GM23338 (cell line): ENCODE results near the gene GALNT14. TPM values are rescaled to one million over a fixed set of nuclear protein-coding genes. Genes with fewer than 3 reads are reported as not detected.

Experiments
- ATAC-seq: fragments of 200-7000 bp; cut with Tn5 transposase; 3 replicates; pipeline ENCODE4 v1.9.1; 2020
- DNase-seq: peaks from one replicate; pipeline ENCODE4 v3.0.0-alpha.2; 2015; ENCODE audit warnings: low spot score
- H2AFZ ChIP-seq: fragments of 200-600 bp; sonication (generic); 2 replicates; pipeline ENCODE4 v1.8.0; 2016; ENCODE audit warnings: antibody characterized with exemption, mild to moderate bottlenecking, moderate library complexity
- H3F3A ChIP-seq: fragments of 200-600 bp; sonication (generic); replicated peaks from 2 replicates; pipeline ENCODE4 v1.8.0; 2017; ENCODE audit warnings: antibody characterized with exemption, mixed run types, low read depth
- H3K27ac ChIP-seq: fragments of 200-600 bp; sonication (generic); 2 replicates; pipeline ENCODE4 v1.6.1; 2016; ENCODE audit warnings: low read depth
- H3K27me3 ChIP-seq: fragments of 200-600 bp; sonication (generic); 2 replicates; pipeline ENCODE4 v1.8.0; 2016; ENCODE audit warnings: mild to moderate bottlenecking, mixed run types, moderate library complexity; ENCODE audit not compliant: insufficient read depth
- H3K36me3 ChIP-seq: fragments of 200-600 bp; sonication (generic); 2 replicates; pipeline ENCODE4 v1.8.0; 2016; ENCODE audit warnings: mild to moderate bottlenecking; ENCODE audit not compliant: insufficient read depth
- H3K4me1 ChIP-seq: fragments of 200-600 bp; sonication (generic); 2 replicates; pipeline ENCODE4 v1.8.0; 2016; ENCODE audit warnings: mild to moderate bottlenecking, moderate library complexity; ENCODE audit not compliant: insufficient read depth
- H3K4me2 ChIP-seq: fragments of 200-600 bp; sonication (generic); 2 replicates; pipeline ENCODE4 v1.7.1; 2017; ENCODE audit warnings: mixed run types
- H3K4me3 ChIP-seq: fragments of 200-600 bp; sonication (generic); 2 replicates; pipeline ENCODE4 v1.6.1; 2016; ENCODE audit warnings: mixed run types
- H3K79me2 ChIP-seq: fragments of 200-600 bp; sonication (generic); replicated peaks from 2 replicates; pipeline ENCODE4 v1.8.0; 2017; ENCODE audit warnings: mild to moderate bottlenecking; ENCODE audit not compliant: insufficient read depth
- H3K9me2 ChIP-seq: fragments of 200-600 bp; sonication (generic); 2 replicates; pipeline ENCODE4 v1.8.0; 2017; ENCODE audit not compliant: insufficient read depth
- H4K20me1 ChIP-seq: fragments of 200-600 bp; sonication (generic); replicated peaks from 2 replicates; pipeline ENCODE4 v1.8.0; 2017; ENCODE audit warnings: mild to moderate bottlenecking; ENCODE audit not compliant: insufficient read depth
- H3K27ac Mint-ChIP-seq: 2 replicates; pipeline ENCODE4 v1.8.0; 2020; ENCODE audit warnings: inconsistent platforms, mild to moderate bottlenecking, moderate library complexity, mixed read lengths
- H3K27me3 Mint-ChIP-seq: 3 replicates; pipeline ENCODE4 v1.8.0; 2022; ENCODE audit warnings: low read depth, mild to moderate bottlenecking, moderate library complexity, mixed read lengths, inconsistent platforms; ENCODE audit not compliant: insufficient read depth, poor library complexity
- H3K36me3 Mint-ChIP-seq: 3 replicates; pipeline ENCODE4 v1.8.0; 2021; ENCODE audit warnings: low read depth, mild to moderate bottlenecking, inconsistent platforms, moderate library complexity, mixed read lengths
- H3K4me1 Mint-ChIP-seq: 3 replicates; pipeline ENCODE4 v1.8.0; 2020; ENCODE audit warnings: mild to moderate bottlenecking, inconsistent platforms, mixed read lengths
- H3K4me3 Mint-ChIP-seq: 3 replicates; pipeline ENCODE4 v1.8.0; 2021; ENCODE audit warnings: moderate library complexity, mild to moderate bottlenecking, inconsistent platforms, mixed read lengths
- H3K9me3 Mint-ChIP-seq: 3 replicates; pipeline ENCODE4 v1.8.0; 2020; ENCODE audit warnings: moderate library complexity, mild to moderate bottlenecking, inconsistent platforms, mixed read lengths
- CREB1 ChIP-seq: fragments of 250-450 bp; sonication (Bioruptor Pico); IDR thresholded peaks from 2 replicates; pipeline ENCODE4 v1.5.0; 2020; ENCODE audit warnings: low read depth, mild to moderate bottlenecking, moderate library complexity
- EZH2 ChIP-seq: fragments of 200-600 bp; sonication (generic); IDR thresholded peaks from one replicate; pipeline ENCODE4 v1.8.0; 2017; ENCODE audit warnings: antibody characterized with exemption, mild to moderate bottlenecking, low read depth; ENCODE audit not compliant: unreplicated experiment
- EZH2phosphoT487 ChIP-seq: fragments of 200-600 bp; sonication (generic); IDR thresholded peaks from one replicate; pipeline ENCODE4 v1.8.1; 2018; ENCODE audit warnings: antibody characterized with exemption; ENCODE audit not compliant: unreplicated experiment
- JUNB ChIP-seq: IDR thresholded peaks from one replicate; pipeline ENCODE4 v1.6.1; 2016; ENCODE audit warnings: antibody characterized with exemption; ENCODE audit not compliant: unreplicated experiment
- NANOG ChIP-seq: IDR thresholded peaks from 2 replicates; pipeline ENCODE4 v1.6.1; 2016; ENCODE audit warnings: antibody characterized with exemption, borderline replicate concordance
- POLR2AphosphoS5 ChIP-seq: IDR thresholded peaks from 2 replicates; pipeline ENCODE4 v1.6.1; 2016; ENCODE audit warnings: antibody characterized with exemption, low read depth
- STAT1 ChIP-seq: IDR thresholded peaks from one replicate; pipeline ENCODE4 v1.6.1; 2016; ENCODE audit warnings: antibody characterized with exemption; ENCODE audit not compliant: unreplicated experiment
- ZNF114 ChIP-seq: fragments of 250-450 bp; sonication (Bioruptor Pico); IDR thresholded peaks from 2 replicates; pipeline ENCODE4 v1.5.0; 2020; ENCODE audit warnings: mild to moderate bottlenecking, moderate library complexity
- ZNF331 ChIP-seq: fragments of 250-450 bp; sonication (Bioruptor Pico); IDR thresholded peaks from 2 replicates; pipeline ENCODE4 v1.5.0; 2020; ENCODE audit warnings: low read depth, mild to moderate bottlenecking, moderate library complexity
- ZNF462 ChIP-seq: fragments of 250-450 bp; sonication (Bioruptor Pico); IDR thresholded peaks from 2 replicates; pipeline ENCODE4 v1.5.0; 2020; ENCODE audit warnings: mild to moderate bottlenecking, moderate library complexity
- polyA plus RNA-seq: library from polyadenylated mRNA; unstranded; fragments of >200 nt; fragmentation: Nextera tagmentation; extraction: Ambion mirVana; gene quantifications from 2 replicates; pipeline ENCODE4 v1.2.1, GENCODE V29; 2016
- total RNA-seq: library from RNA; depleted of rRNA; stranded (reverse); fragments of >200 nt; shearing (Covaris generic); gene quantifications from 2 replicates; pipeline ENCODE4 v1.2.3, GENCODE V29; 2014
- TF ChIP-seq, protein P1 (sequence below), 2 experiments: fragments of 200-600 bp in 1 of 2; sonication (generic) in 1 of 2; conservative IDR thresholded peaks; 2 replicates each; pipeline versions ENCODE4 v1.5.1 to v1.6.1; 2016 to 2017; ENCODE audit warnings: antibody characterized with exemption in 2 of 2, low read depth in 2 of 2, mild to moderate bottlenecking in 2 of 2, moderate library complexity in 1 of 2
- TF ChIP-seq, protein P2 (sequence below): IDR thresholded peaks from 2 replicates; pipeline ENCODE4 v1.6.1; 2016; ENCODE audit warnings: antibody characterized with exemption
- TF ChIP-seq, protein P3 (sequence below): IDR thresholded peaks from one replicate; pipeline ENCODE4 v1.6.1; 2018; ENCODE audit warnings: antibody characterized with exemption; ENCODE audit not compliant: unreplicated experiment

Gene GALNT14
- total and polyA plus RNA-seq, 2 experiments from 2014 or later = 5.4 to 7.7 TPM

GRCh38 chr2:30963184-30963583, 175.1 kb downstream of the GALNT14 start:
- no peak overlapping the region; the same call in 1 of the 2 replicates for H3K27ac Mint-ChIP-seq
- Histone ChIP-seq H2AFZ (no peak overlapping the region), H3K36me3 (no peaks in the 10 kb centered on the region), H3K4me1 (no peaks in the 10 kb centered on the region), H3K27me3 (no peaks in the 10 kb centered on the region), H3K4me2 (no peak overlapping the region), H3F3A (no peaks in the 10 kb centered on the region), H3K9me2 (no peaks in the 10 kb centered on the region), H3K27ac (no peak overlapping the region), H3K79me2 (no peaks in the 10 kb centered on the region), H4K20me1 (no peaks in the 10 kb centered on the region), H3K4me3 (no peak overlapping the region)
- ATAC-seq (no peak), DNase-seq (no peak)
- no peaks in the 10 kb centered on the region for H3K9me3 Mint-ChIP-seq
- peaks cover 1% of the 10 kb centered on the region for H3K27me3 Mint-ChIP-seq
- H3K4me1 Mint-ChIP-seq = peaks cover 7% of the 10 kb centered on the region
- H3K4me3 Mint-ChIP-seq = no peak overlapping the region
- no peak for TF ChIP-seq ZNF114 (CRISPR knock-in tag)
- TF ChIP-seq EZH2 = no peak
- TF ChIP-seq JUNB = no peak
- no peak for TF ChIP-seq ZNF462
- TF ChIP-seq, protein P1, sequence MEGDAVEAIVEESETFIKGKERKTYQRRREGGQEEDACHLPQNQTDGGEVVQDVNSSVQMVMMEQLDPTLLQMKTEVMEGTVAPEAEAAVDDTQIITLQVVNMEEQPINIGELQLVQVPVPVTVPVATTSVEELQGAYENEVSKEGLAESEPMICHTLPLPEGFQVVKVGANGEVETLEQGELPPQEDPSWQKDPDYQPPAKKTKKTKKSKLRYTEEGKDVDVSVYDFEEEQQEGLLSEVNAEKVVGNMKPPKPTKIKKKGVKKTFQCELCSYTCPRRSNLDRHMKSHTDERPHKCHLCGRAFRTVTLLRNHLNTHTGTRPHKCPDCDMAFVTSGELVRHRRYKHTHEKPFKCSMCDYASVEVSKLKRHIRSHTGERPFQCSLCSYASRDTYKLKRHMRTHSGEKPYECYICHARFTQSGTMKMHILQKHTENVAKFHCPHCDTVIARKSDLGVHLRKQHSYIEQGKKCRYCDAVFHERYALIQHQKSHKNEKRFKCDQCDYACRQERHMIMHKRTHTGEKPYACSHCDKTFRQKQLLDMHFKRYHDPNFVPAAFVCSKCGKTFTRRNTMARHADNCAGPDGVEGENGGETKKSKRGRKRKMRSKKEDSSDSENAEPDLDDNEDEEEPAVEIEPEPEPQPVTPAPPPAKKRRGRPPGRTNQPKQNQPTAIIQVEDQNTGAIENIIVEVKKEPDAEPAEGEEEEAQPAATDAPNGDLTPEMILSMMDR (conservative IDR thresholded peaks at IDR 0.05; ENCODE audit: low read depth in 2 of 2) = no peak
- TF ChIP-seq, protein P2, sequence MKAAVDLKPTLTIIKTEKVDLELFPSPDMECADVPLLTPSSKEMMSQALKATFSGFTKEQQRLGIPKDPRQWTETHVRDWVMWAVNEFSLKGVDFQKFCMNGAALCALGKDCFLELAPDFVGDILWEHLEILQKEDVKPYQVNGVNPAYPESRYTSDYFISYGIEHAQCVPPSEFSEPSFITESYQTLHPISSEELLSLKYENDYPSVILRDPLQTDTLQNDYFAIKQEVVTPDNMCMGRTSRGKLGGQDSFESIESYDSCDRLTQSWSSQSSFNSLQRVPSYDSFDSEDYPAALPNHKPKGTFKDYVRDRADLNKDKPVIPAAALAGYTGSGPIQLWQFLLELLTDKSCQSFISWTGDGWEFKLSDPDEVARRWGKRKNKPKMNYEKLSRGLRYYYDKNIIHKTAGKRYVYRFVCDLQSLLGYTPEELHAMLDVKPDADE = no peak
- TF ChIP-seq CREB1 (CRISPR knock-in tag) = no peak
- TF ChIP-seq ZNF331 (CRISPR knock-in tag) = no peak
- no peak for TF ChIP-seq EZH2phosphoT487
- no peak for TF ChIP-seq STAT1
- TF ChIP-seq NANOG = no peak
- TF ChIP-seq, protein P3, sequence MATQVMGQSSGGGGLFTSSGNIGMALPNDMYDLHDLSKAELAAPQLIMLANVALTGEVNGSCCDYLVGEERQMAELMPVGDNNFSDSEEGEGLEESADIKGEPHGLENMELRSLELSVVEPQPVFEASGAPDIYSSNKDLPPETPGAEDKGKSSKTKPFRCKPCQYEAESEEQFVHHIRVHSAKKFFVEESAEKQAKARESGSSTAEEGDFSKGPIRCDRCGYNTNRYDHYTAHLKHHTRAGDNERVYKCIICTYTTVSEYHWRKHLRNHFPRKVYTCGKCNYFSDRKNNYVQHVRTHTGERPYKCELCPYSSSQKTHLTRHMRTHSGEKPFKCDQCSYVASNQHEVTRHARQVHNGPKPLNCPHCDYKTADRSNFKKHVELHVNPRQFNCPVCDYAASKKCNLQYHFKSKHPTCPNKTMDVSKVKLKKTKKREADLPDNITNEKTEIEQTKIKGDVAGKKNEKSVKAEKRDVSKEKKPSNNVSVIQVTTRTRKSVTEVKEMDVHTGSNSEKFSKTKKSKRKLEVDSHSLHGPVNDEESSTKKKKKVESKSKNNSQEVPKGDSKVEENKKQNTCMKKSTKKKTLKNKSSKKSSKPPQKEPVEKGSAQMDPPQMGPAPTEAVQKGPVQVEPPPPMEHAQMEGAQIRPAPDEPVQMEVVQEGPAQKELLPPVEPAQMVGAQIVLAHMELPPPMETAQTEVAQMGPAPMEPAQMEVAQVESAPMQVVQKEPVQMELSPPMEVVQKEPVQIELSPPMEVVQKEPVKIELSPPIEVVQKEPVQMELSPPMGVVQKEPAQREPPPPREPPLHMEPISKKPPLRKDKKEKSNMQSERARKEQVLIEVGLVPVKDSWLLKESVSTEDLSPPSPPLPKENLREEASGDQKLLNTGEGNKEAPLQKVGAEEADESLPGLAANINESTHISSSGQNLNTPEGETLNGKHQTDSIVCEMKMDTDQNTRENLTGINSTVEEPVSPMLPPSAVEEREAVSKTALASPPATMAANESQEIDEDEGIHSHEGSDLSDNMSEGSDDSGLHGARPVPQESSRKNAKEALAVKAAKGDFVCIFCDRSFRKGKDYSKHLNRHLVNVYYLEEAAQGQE = no peak
- TF ChIP-seq POLR2AphosphoS5 = no peak
- H3K36me3 Mint-ChIP-seq = no peaks in the 10 kb centered on the region
